Cardiac fibroblast (primary cell): ENCODE data around the gene RAP1GAP2.

Source experiments
- DNase-seq, 2 donors: peaks; one replicate each; pipeline versions ENCODE4 v3.0.0 to v3.0.0-alpha.2; 2010; ENCODE audit warnings: low read depth in 2 of 2
- H3K4me3 ChIP-seq, 2 donors: replicated peaks in 1 of 2; 1 replicate in 1 of 2; 2 replicates in 1 of 2; pipeline ENCODE4 v1.5.1; 2011; ENCODE audit warnings: low read depth in 2 of 2, low read length in 2 of 2, mild to moderate bottlenecking in 2 of 2, moderate library complexity in 1 of 2
- CTCF ChIP-seq: IDR thresholded peaks from one replicate; pipeline ENCODE4 v1.5.1; 2011; ENCODE audit warnings: low read depth, mild to moderate bottlenecking, low read length, inconsistent platforms

RAP1GAP2 gene

GRCh38 chr17:2856727-2857126 is 60.5 kb downstream of the RAP1GAP2 start:
- no peak overlapping the region for H3K4me3 ChIP-seq
- no peak for DNase-seq
- TF ChIP-seq CTCF = no peak

DNA sequence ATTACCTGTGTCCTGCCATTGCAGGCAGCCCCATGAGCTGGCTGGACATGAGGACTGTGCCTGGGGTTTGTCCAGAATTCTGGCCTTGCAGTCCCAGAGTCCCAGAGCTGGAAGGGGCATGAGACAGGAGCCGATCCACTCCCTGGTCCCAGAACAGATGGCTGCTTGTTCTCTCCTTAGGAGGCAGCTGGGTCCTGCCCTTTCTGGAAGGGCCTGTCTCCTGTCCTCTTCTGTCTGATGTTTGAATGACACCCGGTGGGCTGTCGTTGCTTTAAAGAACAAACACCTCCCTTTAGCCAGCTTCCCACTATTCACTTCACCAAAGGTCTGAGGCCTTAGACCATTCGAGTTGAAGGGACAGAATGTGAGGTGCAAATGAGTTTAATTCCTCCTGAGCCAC is 63.8 kb downstream of the RAP1GAP2 start:
- DNase-seq = no peak
- no peak for TF ChIP-seq CTCF
- H3K4me3 ChIP-seq = no peak overlapping the region

DNA sequence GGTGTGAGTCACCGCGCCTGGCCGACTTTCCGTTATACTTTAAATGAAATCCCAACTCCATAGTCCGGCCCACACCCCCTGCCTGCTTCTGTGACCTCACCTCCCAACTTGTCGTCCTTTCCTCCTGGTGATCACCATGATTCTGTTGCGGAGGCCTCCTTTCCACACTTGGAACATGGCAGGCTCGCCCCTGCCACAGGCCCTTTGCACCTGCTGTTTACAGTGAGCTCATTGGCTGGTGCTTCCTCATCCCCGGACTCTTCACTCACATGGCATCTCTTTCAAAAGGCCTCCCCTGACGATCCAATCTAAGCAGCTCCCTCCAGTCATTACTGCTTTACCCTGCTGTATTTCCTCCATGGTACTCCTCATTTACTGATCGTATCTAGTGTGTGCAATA is 64.6 kb downstream of the RAP1GAP2 start:
- H3K4me3 ChIP-seq = no peak overlapping the region
- no peak for TF ChIP-seq CTCF
- no peak for DNase-seq

DNA sequence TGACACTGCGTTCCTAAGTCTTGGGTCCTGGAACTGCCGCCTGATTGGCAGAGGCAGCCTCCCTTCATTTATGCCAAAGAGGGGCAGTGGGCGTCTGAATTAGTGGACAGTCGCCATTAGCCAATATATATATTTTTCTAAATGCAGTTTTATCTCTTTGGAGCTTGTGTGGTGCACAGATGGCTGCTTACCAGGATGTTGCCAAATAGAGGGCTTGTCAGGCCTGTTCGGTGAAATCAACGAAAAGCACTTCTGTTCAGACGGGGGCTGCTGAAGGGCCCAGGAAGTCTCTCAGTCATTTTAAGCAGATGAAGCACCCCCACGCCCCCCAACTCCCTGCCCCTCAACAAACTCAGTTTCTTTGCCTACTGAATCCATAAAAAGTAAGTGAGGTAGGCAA is 66.0 kb downstream of the RAP1GAP2 start:
- DNase-seq = no peak
- no peak overlapping the region for H3K4me3 ChIP-seq
- TF ChIP-seq CTCF = no peak

GRCh38 chr17:2863204-2863603 is 67.0 kb downstream of the RAP1GAP2 start:
- TF ChIP-seq CTCF = no peak
- H3K4me3 ChIP-seq = no peak overlapping the region
- no peak for DNase-seq

GRCh38 chr17:2865228-2865627 is 69.0 kb downstream of the RAP1GAP2 start:
- no peak overlapping the region for H3K4me3 ChIP-seq
- DNase-seq = no peak
- no peak for TF ChIP-seq CTCF
